Activated naive CD4-positive, alpha-beta T cell treated with anti-CD3 and anti-CD28 coated beads for 36 hours (primary cell): Measurements from ENCODE around the gene TENM4. TPM values are rescaled to one million over a fixed set of nuclear protein-coding genes. Genes with fewer than 3 reads are reported as not detected.

ENCODE experiments used
- CTCF ChIA-PET: fragments of 350-600 bp; sonication (Branson Sonifier 250); formaldehyde crosslinking; loops from one replicate; lab custom pipeline; 2021; ENCODE audit warnings: antibody characterized with exemption; lab: Charles Lee
- DNase-seq: peaks from one replicate; pipeline ENCODE4 v3.0.0-alpha.2; 2020
- H3K27ac Mint-ChIP-seq: one replicate; pipeline ENCODE4 v1.8.0; 2021; ENCODE audit warnings: mild to moderate bottlenecking, mixed read lengths
- H3K27me3 Mint-ChIP-seq: one replicate; pipeline ENCODE4 v1.8.0; 2021; ENCODE audit warnings: low read depth, mixed read lengths
- H3K36me3 Mint-ChIP-seq: one replicate; pipeline ENCODE4 v1.8.0; 2021; ENCODE audit warnings: low read depth, mixed read lengths
- H3K4me1 Mint-ChIP-seq: one replicate; pipeline ENCODE4 v1.8.0; 2021; ENCODE audit warnings: low read depth, mixed read lengths
- H3K4me3 Mint-ChIP-seq: one replicate; pipeline ENCODE4 v1.8.0; 2021; ENCODE audit warnings: mild to moderate bottlenecking, moderate library complexity, mixed read lengths
- H3K9me3 Mint-ChIP-seq: one replicate; pipeline ENCODE4 v1.8.0; 2021; ENCODE audit warnings: mixed read lengths
- intact Hi-C: fragments of 100-400 bp; cut with micrococcal nuclease; formaldehyde crosslinking; loops from one replicate; pipeline ENCODE4 v1.15.1; 2023
- total RNA-seq, 2 experiments: library from RNA; stranded (reverse); gene quantifications; one replicate each; pipeline ENCODE4 v1.2.3, GENCODE V29; 2021

Gene TENM4
- total RNA-seq, 2 experiments from 2014 or later = not detected

- CTCF ChIA-PET = no interaction called here
- Mint-ChIP-seq H3K9me3 (peaks cover 2% of the 10 kb centered on the region), H3K4me3 (no peak overlapping the region), H3K27ac (no peak overlapping the region), H3K36me3 (no peaks in the 10 kb centered on the region), H3K4me1 (no peaks in the 10 kb centered on the region), H3K27me3 (peaks cover 3% of the 10 kb centered on the region)
- DNase-seq = no peak
- intact Hi-C loops = no loop called here
These were observed 94.8 kb downstream of the TENM4 start for GRCh38 chr11:79346021-79346420.

GRCh38 chr11:79344753-79345294 lies 96.0 kb downstream of the TENM4 start:
- Mint-ChIP-seq H3K27me3 (no peaks in the 10 kb centered on the region), H3K4me3 (no peak overlapping the region), H3K9me3 (peaks cover 2% of the 10 kb centered on the region), H3K36me3 (no peaks in the 10 kb centered on the region), H3K27ac (no peak overlapping the region), H3K4me1 (no peaks in the 10 kb centered on the region)
- CTCF ChIA-PET = no interaction called here
- intact Hi-C loops = no loop called here
- DNase-seq = no peak

GRCh38 chr11:79342686-79343085 lies 98.1 kb downstream of the TENM4 start:
- H3K4me3 Mint-ChIP-seq = no peak overlapping the region
- DNase-seq = no peak
- no peaks in the 10 kb centered on the region for H3K4me1 Mint-ChIP-seq
- no peaks in the 10 kb centered on the region for H3K27me3 Mint-ChIP-seq
- intact Hi-C loops = no loop called here
- H3K27ac Mint-ChIP-seq = no peak overlapping the region
- no peaks in the 10 kb centered on the region for H3K36me3 Mint-ChIP-seq
- CTCF ChIA-PET = no interaction called here
- H3K9me3 Mint-ChIP-seq = peaks cover 2% of the 10 kb centered on the region

GRCh38 chr11:79342236-79342635 lies 98.6 kb downstream of the TENM4 start:
- H3K36me3 Mint-ChIP-seq = no peaks in the 10 kb centered on the region
- intact Hi-C loops = no loop called here
- CTCF ChIA-PET = no interaction called here
- no peak overlapping the region for H3K4me3 Mint-ChIP-seq
- H3K4me1 Mint-ChIP-seq = no peaks in the 10 kb centered on the region
- peaks cover 2% of the 10 kb centered on the region for H3K9me3 Mint-ChIP-seq
- no peak overlapping the region for H3K27ac Mint-ChIP-seq
- no peak for DNase-seq
- H3K27me3 Mint-ChIP-seq = peaks cover 1% of the 10 kb centered on the region

- Mint-ChIP-seq H3K27me3 (peaks cover 2% of the 10 kb centered on the region), H3K27ac (no peak overlapping the region), H3K4me1 (no peaks in the 10 kb centered on the region), H3K4me3 (no peak overlapping the region), H3K36me3 (no peaks in the 10 kb centered on the region), H3K9me3 (peaks cover 2% of the 10 kb centered on the region)
- intact Hi-C loops = no loop called here
- CTCF ChIA-PET = no interaction called here
- DNase-seq = no peak
These were observed 100.3 kb downstream of the TENM4 start for GRCh38 chr11:79340535-79340934.

GRCh38 chr11:79336797-79337517 lies 103.9 kb downstream of the TENM4 start:
- no peak overlapping the region for H3K4me3 Mint-ChIP-seq
- peaks cover 7% of the 10 kb centered on the region for H3K27me3 Mint-ChIP-seq
- no peaks in the 10 kb centered on the region for H3K4me1 Mint-ChIP-seq
- no peaks in the 10 kb centered on the region for H3K9me3 Mint-ChIP-seq
- intact Hi-C loops = no loop called here
- no peaks in the 10 kb centered on the region for H3K36me3 Mint-ChIP-seq
- CTCF ChIA-PET = no interaction called here
- H3K27ac Mint-ChIP-seq = no peak overlapping the region
- DNase-seq = no peak

GRCh38 chr11:79335681-79336080 lies 105.1 kb downstream of the TENM4 start:
- CTCF ChIA-PET = no interaction called here
- intact Hi-C loops = no loop called here
- peaks cover 10% of the 10 kb centered on the region for H3K27me3 Mint-ChIP-seq
- no peaks in the 10 kb centered on the region for H3K4me1 Mint-ChIP-seq
- H3K9me3 Mint-ChIP-seq = no peaks in the 10 kb centered on the region
- H3K27ac Mint-ChIP-seq = no peak overlapping the region
- no peak for DNase-seq
- H3K4me3 Mint-ChIP-seq = no peak overlapping the region
- H3K36me3 Mint-ChIP-seq = no peaks in the 10 kb centered on the region

GRCh38 chr11:79333355-79333754 lies 107.5 kb downstream of the TENM4 start:
- Mint-ChIP-seq H3K27me3 (peaks cover 10% of the 10 kb centered on the region), H3K27ac (no peak overlapping the region), H3K36me3 (no peaks in the 10 kb centered on the region), H3K4me1 (no peaks in the 10 kb centered on the region), H3K9me3 (no peaks in the 10 kb centered on the region), H3K4me3 (no peak overlapping the region)
- no peak for DNase-seq
- intact Hi-C loops = no loop called here
- CTCF ChIA-PET = no interaction called here

GRCh38 chr11:79332017-79332416 lies 108.8 kb downstream of the TENM4 start:
- Mint-ChIP-seq H3K9me3 (no peaks in the 10 kb centered on the region), H3K27ac (no peak overlapping the region), H3K4me3 (no peak overlapping the region), H3K4me1 (no peaks in the 10 kb centered on the region), H3K36me3 (no peaks in the 10 kb centered on the region), H3K27me3 (peaks cover 8% of the 10 kb centered on the region)
- CTCF ChIA-PET = no interaction called here
- DNase-seq = no peak
- intact Hi-C loops = no loop called here

GRCh38 chr11:79331203-79331901 lies 109.5 kb downstream of the TENM4 start:
- H3K27me3 Mint-ChIP-seq = peaks cover 8% of the 10 kb centered on the region
- no peak overlapping the region for H3K27ac Mint-ChIP-seq
- no peak for DNase-seq
- no peaks in the 10 kb centered on the region for H3K4me1 Mint-ChIP-seq
- no peaks in the 10 kb centered on the region for H3K9me3 Mint-ChIP-seq
- intact Hi-C loops = no loop called here
- CTCF ChIA-PET = no interaction called here
- H3K36me3 Mint-ChIP-seq = no peaks in the 10 kb centered on the region
- no peak overlapping the region for H3K4me3 Mint-ChIP-seq

GRCh38 chr11:79330651-79331050 lies 110.2 kb downstream of the TENM4 start:
- Mint-ChIP-seq H3K9me3 (no peaks in the 10 kb centered on the region), H3K27ac (no peak overlapping the region), H3K4me1 (no peaks in the 10 kb centered on the region), H3K27me3 (peaks cover 8% of the 10 kb centered on the region), H3K36me3 (no peaks in the 10 kb centered on the region), H3K4me3 (no peak overlapping the region)
- intact Hi-C loops = no loop called here
- no peak for DNase-seq
- CTCF ChIA-PET = no interaction called here

GRCh38 chr11:79329561-79329960 lies 111.3 kb downstream of the TENM4 start:
- intact Hi-C loops = no loop called here
- Mint-ChIP-seq H3K9me3 (no peaks in the 10 kb centered on the region), H3K4me1 (no peaks in the 10 kb centered on the region), H3K27ac (no peak overlapping the region), H3K27me3 (peaks cover 7% of the 10 kb centered on the region), H3K36me3 (no peaks in the 10 kb centered on the region), H3K4me3 (no peak overlapping the region)
- no peak for DNase-seq
- CTCF ChIA-PET = no interaction called here

GRCh38 chr11:79328402-79328801 lies 112.4 kb downstream of the TENM4 start:
- no peak for DNase-seq
- no peaks in the 10 kb centered on the region for H3K36me3 Mint-ChIP-seq
- H3K9me3 Mint-ChIP-seq = no peaks in the 10 kb centered on the region
- H3K4me3 Mint-ChIP-seq = no peak overlapping the region
- H3K27me3 Mint-ChIP-seq = peaks cover 5% of the 10 kb centered on the region
- H3K4me1 Mint-ChIP-seq = no peaks in the 10 kb centered on the region
- no peak overlapping the region for H3K27ac Mint-ChIP-seq
- intact Hi-C loops = no loop called here
- CTCF ChIA-PET = no interaction called here
